K562 (cell line): ENCODE results near the gene AMMECR1. TPM values are rescaled to one million over a fixed set of nuclear protein-coding genes. Genes with fewer than 3 reads are reported as not detected.

Source experiments
- FOSL1 ChIP-seq: fragments of 200-800 bp; sonication (Bioruptor generic); conservative IDR thresholded peaks from 2 replicates; pipeline ENCODE4 v1.6.1; 2016; ENCODE audit warnings: missing genetic modification characterization, missing compliant biosample characterization
- HMBOX1 ChIP-seq: sonication (generic); IDR thresholded peaks from 2 replicates; pipeline ENCODE4 v1.6.1; 2016
- LEF1 ChIP-seq: fragments of 450-650 bp; IDR thresholded peaks from 2 replicates; pipeline ENCODE4 v1.6.1; 2016; ENCODE audit warnings: mild to moderate bottlenecking
- MEIS2 ChIP-seq: fragments of 450-650 bp; IDR thresholded peaks from 2 replicates; pipeline ENCODE4 v1.6.1; 2014; ENCODE audit warnings: mild to moderate bottlenecking; ENCODE audit not compliant: partially characterized antibody
- MGA ChIP-seq: fragments of 450-650 bp; IDR thresholded peaks from 2 replicates; pipeline ENCODE4 v1.6.1; 2016; ENCODE audit warnings: mild to moderate bottlenecking, moderate library complexity
- MTA3 ChIP-seq: fragments of 450-650 bp; formaldehyde crosslinking; IDR thresholded peaks from 2 replicates; pipeline ENCODE4 v1.6.1; 2017; ENCODE audit warnings: mild to moderate bottlenecking, borderline replicate concordance
- MYC ChIP-seq, 2 experiments: fragments of 250-450 bp in 1 of 2; sonication (Bioruptor Pico) in 1 of 2; IDR thresholded peaks; 2 replicates each; pipeline versions ENCODE4 v1.5.1 to v1.6.1; 2012 to 2021; ENCODE audit warnings: low read depth in 2 of 2, borderline replicate concordance in 1 of 2, improper control_type of control experiment in 1 of 2, low read length in 1 of 2, mild to moderate bottlenecking in 1 of 2, moderate library complexity in 1 of 2
- SOX6 ChIP-seq: fragments of 450-650 bp; IDR thresholded peaks from 2 replicates; pipeline ENCODE4 v1.6.1; 2014; ENCODE audit warnings: mild to moderate bottlenecking
- polyA plus RNA-seq, 8 experiments: library from polyadenylated mRNA; depleted of rRNA in 4 of 8; stranded (reverse) in 5 of 8; unstranded in 3 of 8; fragments of >200 nt; fragmentation: Nextera tagmentation in 2 of 8; fragmentation: Illumina TruSeq in 1 of 8; extraction: Ambion mirVana in 2 of 8; extraction: Trizol in 1 of 8; gene quantifications; 2 replicates each; pipeline versions ENCODE4 v1.2.1 to v1.2.3, GENCODE V29; 2011 to 2014; ENCODE audit warnings: inconsistent platforms in 1 of 8, missing spikeins in 1 of 8
- total RNA-seq, 7 experiments: library from RNA; depleted of rRNA in 6 of 7; stranded (reverse); fragments of >200 nt in 6 of 7; fragmentation: Illumina TruSeq in 2 of 7; extraction: Trizol in 2 of 7; gene quantifications; 2 replicates each; pipeline versions ENCODE4 v1.2.1 to v1.2.3, GENCODE V29; 2011 to 2021; ENCODE audit warnings: low replicate concordance in 1 of 7
- TF ChIP-seq, protein P1 (sequence below), 2 experiments: IDR thresholded peaks in 1 of 2; conservative IDR thresholded peaks in 1 of 2; 2 replicates each; pipeline ENCODE4 v1.6.1; 2016; ENCODE audit warnings: low read depth in 2 of 2, mild to moderate bottlenecking in 1 of 2, missing compliant biosample characterization in 1 of 2, missing genetic modification characterization in 1 of 2, moderate library complexity in 1 of 2

The AMMECR1 gene
- total and polyA plus RNA-seq, 9 of the 15 experiments (the other 6 are each of a cell fraction or from before 2014, with no cell fraction given), result 13.9 to 36.7 (median 23.6) TPM

DNA sequence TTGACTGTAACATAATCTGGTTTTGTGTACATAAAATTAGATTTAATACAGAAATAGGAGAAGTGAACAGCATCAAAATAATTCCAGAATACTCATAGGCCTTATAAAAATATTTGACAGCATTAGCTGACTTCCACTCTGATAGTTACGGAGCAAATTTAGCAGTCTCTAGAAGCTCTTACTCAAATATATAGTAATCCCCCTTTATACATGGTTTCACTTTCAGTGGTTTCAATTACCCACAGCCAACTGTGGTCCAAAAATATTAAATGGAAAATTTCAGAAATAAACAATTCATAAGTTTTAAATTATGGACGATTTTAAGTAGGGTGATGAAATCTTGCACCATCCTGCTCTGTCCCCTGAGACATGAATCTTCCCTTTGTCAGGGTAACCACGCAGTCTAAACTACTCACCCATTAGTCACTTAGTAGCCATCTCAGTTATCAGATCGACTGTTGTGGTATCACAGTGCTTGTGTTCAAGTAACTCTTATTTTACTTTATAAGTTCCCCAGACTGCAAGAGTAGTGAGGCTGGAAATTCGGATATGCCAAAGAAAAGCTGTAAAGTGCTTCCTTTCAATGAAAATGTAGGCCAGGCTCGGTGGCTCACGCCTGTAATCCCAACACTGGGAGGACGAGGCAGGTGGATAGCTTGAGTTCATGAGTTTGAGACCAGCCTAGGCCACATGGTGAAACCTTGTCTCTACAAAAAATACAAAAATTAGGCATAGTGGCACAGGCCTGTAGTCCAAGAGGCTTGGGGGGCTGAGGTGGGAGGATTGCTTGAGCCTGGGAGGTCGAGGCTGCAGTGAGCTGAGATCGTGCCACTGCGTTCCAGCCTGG is 23.5 kb upstream of the AMMECR1 start (continued):
- TF ChIP-seq, protein P1, sequence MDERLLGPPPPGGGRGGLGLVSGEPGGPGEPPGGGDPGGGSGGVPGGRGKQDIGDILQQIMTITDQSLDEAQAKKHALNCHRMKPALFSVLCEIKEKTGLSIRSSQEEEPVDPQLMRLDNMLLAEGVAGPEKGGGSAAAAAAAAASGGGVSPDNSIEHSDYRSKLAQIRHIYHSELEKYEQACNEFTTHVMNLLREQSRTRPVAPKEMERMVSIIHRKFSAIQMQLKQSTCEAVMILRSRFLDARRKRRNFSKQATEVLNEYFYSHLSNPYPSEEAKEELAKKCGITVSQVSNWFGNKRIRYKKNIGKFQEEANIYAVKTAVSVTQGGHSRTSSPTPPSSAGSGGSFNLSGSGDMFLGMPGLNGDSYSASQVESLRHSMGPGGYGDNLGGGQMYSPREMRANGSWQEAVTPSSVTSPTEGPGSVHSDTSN (CRISPR knock-in tag; IDR thresholded peaks at IDR 0.05; ENCODE audit: low read depth), result no peak
- TF ChIP-seq, protein P1 (tag; conservative IDR thresholded peaks at IDR 0.05; ENCODE audit: low read depth), result peak; percentile 57; the same call in 1 of the 2 replicates
- TF ChIP-seq MTA3 (0 out of 2 replicates have a peak, but pooled peaks have one; percentile 37), MYC (IDR thresholded peaks at IDR 0.05; ENCODE audit: low read depth, low read length) (peak; percentile 36; the same call in 1 of the 2 replicates), MYC (CRISPR knock-in tag; IDR thresholded peaks at IDR 0.05; ENCODE audit: borderline replicate concordance, low read depth) (no peak), MGA (0 out of 2 replicates have a peak, but pooled peaks have one; percentile 12), LEF1 (peak; percentile 22; the same call in 1 of the 2 replicates), MEIS2 (peak; percentile 91), HMBOX1 (peak; percentile 95), FOSL1 (peak; percentile 93), SOX6 (peak; percentile 83)
